Progenitor cell of endocrine pancreas (in vitro differentiated cells): ENCODE measurements around the gene PPCDC. TPM values are rescaled to one million over a fixed set of nuclear protein-coding genes. Genes with fewer than 3 reads are reported as not detected.

Source experiments
- DNase-seq: peaks from one replicate; pipeline ENCODE4 v3.0.0; 2021; ENCODE audit warnings: low spot score; ENCODE audit not compliant: unreplicated experiment
- H3K27ac Mint-ChIP-seq: 2 replicates; pipeline ENCODE4 v1.8.0; 2021; ENCODE audit warnings: mild to moderate bottlenecking, moderate library complexity, mixed read lengths
- H3K27me3 Mint-ChIP-seq: 2 replicates; pipeline ENCODE4 v1.8.0; 2021; ENCODE audit warnings: mixed read lengths
- H3K36me3 Mint-ChIP-seq: 2 replicates; pipeline ENCODE4 v1.8.0; 2022; ENCODE audit warnings: mixed read lengths; ENCODE audit not compliant: insufficient read depth
- H3K4me1 Mint-ChIP-seq: 2 replicates; pipeline ENCODE4 v1.8.0; 2021; ENCODE audit warnings: low read depth, mixed read lengths
- H3K4me3 Mint-ChIP-seq: 2 replicates; pipeline ENCODE4 v1.8.0; 2021; ENCODE audit warnings: low read depth, mild to moderate bottlenecking, moderate library complexity, mixed read lengths
- H3K9me3 Mint-ChIP-seq: 2 replicates; pipeline ENCODE4 v1.8.0; 2021; ENCODE audit warnings: low read depth, mixed read lengths
- CTCF ChIP-seq: fragments of 200-600 bp; sonication (generic); IDR thresholded peaks from one replicate; pipeline ENCODE4 v1.5.0; 2021; ENCODE audit warnings: antibody characterized with exemption, mild to moderate bottlenecking; ENCODE audit not compliant: unreplicated experiment
- long read RNA-seq: library from polyadenylated mRNA; unstranded; transcript quantifications from one replicate; pipeline ENCODE4 v2.0.0, GENCODE V29; 2020
- total RNA-seq: library from RNA; stranded (reverse); gene quantifications from 2 replicates; pipeline ENCODE4 v1.2.1, GENCODE V29; 2021

PPCDC gene
- 16.5 and 18.0 TPM in 2 replicates for total RNA-seq
- long read RNA-seq, transcript PPCDC-201 (6 exons, 2,250 nt) = major isoform, 7 of 21 reads
- long read RNA-seq, partial matches to known transcripts = 8 of 21 reads
- long read RNA-seq, other reads (novel, unspliced or antisense) = 2 of 21 reads

- Mint-ChIP-seq H3K27me3 (no peaks in the 10 kb centered on the region), H3K9me3 (no peaks in the 10 kb centered on the region), H3K27ac (peak within 1 kb of the TSS; percentile 96), H3K36me3 (peaks cover 2% of the 10 kb centered on the region), H3K4me3 (peak within 1 kb of the TSS; percentile 88), H3K4me1 (peaks cover 4% of the 10 kb centered on the region)
- no peak for TF ChIP-seq CTCF
- DNase-seq = peak; percentile 93
These were observed at the start of gene PPCDC for GRCh38 chr15:75023181-75023871. Gene PPCDC (plus strand): TSS chr15:75023590. CDS start chr15:75028319, 4,729 bp downstream.

GRCh38 chr15:74976159-74976558, 47.2 kb upstream of the PPCDC start:
- H3K9me3 Mint-ChIP-seq = no peaks in the 10 kb centered on the region
- no peak overlapping the region for H3K4me3 Mint-ChIP-seq
- no peaks in the 10 kb centered on the region for H3K4me1 Mint-ChIP-seq
- no peak for TF ChIP-seq CTCF
- no peak for DNase-seq
- H3K36me3 Mint-ChIP-seq = no peaks in the 10 kb centered on the region
- H3K27me3 Mint-ChIP-seq = peaks cover 20% of the 10 kb centered on the region
- H3K27ac Mint-ChIP-seq = no peak overlapping the region

- Mint-ChIP-seq H3K36me3 (no peaks in the 10 kb centered on the region), H3K4me3 (no peak overlapping the region), H3K27ac (no peak overlapping the region), H3K9me3 (no peaks in the 10 kb centered on the region), H3K27me3 (peaks cover 22% of the 10 kb centered on the region), H3K4me1 (no peaks in the 10 kb centered on the region)
- no peak for DNase-seq
- TF ChIP-seq CTCF = no peak
These were observed 45.8 kb upstream of the PPCDC start for GRCh38 chr15:74977599-74977998.

GRCh38 chr15:74978077-74978476, 45.3 kb upstream of the PPCDC start:
- Mint-ChIP-seq H3K27ac (no peak overlapping the region), H3K9me3 (no peaks in the 10 kb centered on the region), H3K27me3 (peaks cover 17% of the 10 kb centered on the region), H3K36me3 (no peaks in the 10 kb centered on the region), H3K4me3 (no peak overlapping the region), H3K4me1 (no peaks in the 10 kb centered on the region)
- no peak for DNase-seq
- TF ChIP-seq CTCF = no peak

- Mint-ChIP-seq H3K4me1 (no peaks in the 10 kb centered on the region), H3K27ac (no peak overlapping the region), H3K4me3 (no peak overlapping the region), H3K9me3 (no peaks in the 10 kb centered on the region), H3K27me3 (peaks cover 17% of the 10 kb centered on the region), H3K36me3 (no peaks in the 10 kb centered on the region)
- no peak for TF ChIP-seq CTCF
- DNase-seq = no peak
These were observed 44.9 kb upstream of the PPCDC start for GRCh38 chr15:74978503-74978902.
